ENCODE data around the gene LRFN3.

The LRFN3 gene

GRCh38 chr19:35894342-35894741 is 41.8 kb upstream of the LRFN3 start:
- no peak for TF ChIP-seq CTCF (IDR thresholded peaks at IDR 0.05; ENCODE audit: extremely low read depth, insufficient read depth, missing control alignments)
- in situ Hi-C loops (cut with MboI; ENCODE audit: low pct_unique_long_range_greater_than_20kb, low sequenced_read_pairs, unreplicated experiment) = no loop called here
- no peak for DNase-seq (ENCODE audit: low spot score)

GRCh38 chr19:35895911-35896642 is 40.1 kb upstream of the LRFN3 start:
- DNase-seq (ENCODE audit: low spot score) = no peak
- TF ChIP-seq CTCF (IDR thresholded peaks at IDR 0.05; ENCODE audit: extremely low read depth, insufficient read depth, missing control alignments) = no peak
- in situ Hi-C loops (cut with MboI; ENCODE audit: low pct_unique_long_range_greater_than_20kb, low sequenced_read_pairs, unreplicated experiment) = no loop called here

GRCh38 chr19:35896643-35897040 is 39.5 kb upstream of the LRFN3 start:
- TF ChIP-seq CTCF (IDR thresholded peaks at IDR 0.05; ENCODE audit: extremely low read depth, insufficient read depth, missing control alignments) = no peak
- DNase-seq (ENCODE audit: low spot score) = no peak
- in situ Hi-C loops (cut with MboI; ENCODE audit: low pct_unique_long_range_greater_than_20kb, low sequenced_read_pairs, unreplicated experiment) = no loop called here

GRCh38 chr19:35897706-35898451 is 38.3 kb upstream of the LRFN3 start:
- in situ Hi-C loops (cut with MboI; ENCODE audit: low pct_unique_long_range_greater_than_20kb, low sequenced_read_pairs, unreplicated experiment) = no loop called here
- no peak for DNase-seq (ENCODE audit: low spot score)
- no peak for TF ChIP-seq CTCF (IDR thresholded peaks at IDR 0.05; ENCODE audit: extremely low read depth, insufficient read depth, missing control alignments)

- in situ Hi-C loops (cut with MboI; ENCODE audit: low pct_unique_long_range_greater_than_20kb, low sequenced_read_pairs, unreplicated experiment) = no loop called here
- no peak for TF ChIP-seq CTCF (IDR thresholded peaks at IDR 0.05; ENCODE audit: extremely low read depth, insufficient read depth, missing control alignments)
- DNase-seq (ENCODE audit: low spot score) = no peak
These were observed 37.7 kb upstream of the LRFN3 start for GRCh38 chr19:35898499-35898809.

- TF ChIP-seq CTCF (IDR thresholded peaks at IDR 0.05; ENCODE audit: extremely low read depth, insufficient read depth, missing control alignments) = no peak
- peak; percentile 93 for DNase-seq (ENCODE audit: low spot score)
- in situ Hi-C loops (cut with MboI; ENCODE audit: low pct_unique_long_range_greater_than_20kb, low sequenced_read_pairs, unreplicated experiment) = no loop called here
These were observed 36.5 kb upstream of the LRFN3 start for GRCh38 chr19:35899547-35900214.

All from GM13977 (cell line).